Psoas muscle (tissue), 8 donors: ENCODE measurements around the gene CD69. TPM values are rescaled to one million over a fixed set of nuclear protein-coding genes. Genes with fewer than 3 reads are reported as not detected.

Experiments
- ATAC-seq, 4 donors: fragments of 200-7000 bp; cut with Tn5 transposase; one replicate each; pipeline ENCODE4 v1.9.1; 2020; ENCODE audit warnings: moderate library complexity in 3 of 4, mild to moderate bottlenecking in 2 of 4
- DNase-seq, 2 donors: peaks; one replicate each; pipeline ENCODE4 v3.0.0-alpha.2; 2020
- H3K27ac ChIP-seq: fragments of 200-600 bp; one replicate; pipeline ENCODE4 v1.8.0; 2022
- H3K27me3 ChIP-seq, 3 donors: fragments of 200-600 bp in 1 of 3; one replicate each; pipeline versions ENCODE4 v1.6.1 to v1.8.0; 2013 to 2022; ENCODE audit warnings: low read length in 2 of 3, mild to moderate bottlenecking in 2 of 3, moderate library complexity in 1 of 3; ENCODE audit not compliant: insufficient read depth in 3 of 3
- H3K36me3 ChIP-seq, 2 donors: fragments of 200-600 bp in 1 of 2; one replicate each; pipeline versions ENCODE4 v1.6.1 to v1.8.0; 2013 to 2022; ENCODE audit warnings: low read depth in 1 of 2, mild to moderate bottlenecking in 1 of 2, moderate library complexity in 1 of 2; ENCODE audit not compliant: insufficient read depth in 1 of 2
- H3K4me1 ChIP-seq: fragments of 200-600 bp; one replicate; pipeline ENCODE4 v1.8.0; 2022
- H3K4me3 ChIP-seq: fragments of 200-600 bp; one replicate; pipeline ENCODE4 v1.8.0; 2022; ENCODE audit warnings: mild to moderate bottlenecking
- H3K9me3 ChIP-seq: fragments of 200-600 bp; one replicate; pipeline ENCODE4 v1.8.0; 2022
- WGBS, 3 donors: extraction: QIAGEN DNeasy Blood & Tissue Kit; methylation state at CpG; one replicate each; pipeline versions ENCODE4 v1.1.6 to v1.1.7; 2013; 5-methylcytosine and 5-hydroxymethylcytosine counted together
- intact Hi-C, 2 donors: fragments of 100-400 bp; cut with DNase I; formaldehyde crosslinking; loops; one replicate each; pipeline versions ENCODE4 v1.11.0 to v1.14.2; 2022
- polyA plus RNA-seq, 3 donors: library from polyadenylated mRNA; stranded (reverse); fragments of 200-250 nt; gene quantifications; one replicate each; pipeline ENCODE4 v1.2.3, GENCODE V29; 2013
- total RNA-seq, 4 donors: library from RNA; stranded (reverse); fragmentation: NEBNext Ultra II Directional in 2 of 4; extraction: Animal tissue kit (Norgen Biotek cat#: 25700) in 2 of 4; gene quantifications; one replicate each; pipeline versions ENCODE4 v1.2.1 to v1.2.4, GENCODE V29; 2021 to 2023
- TF ChIP-seq, protein P1 (sequence below): fragments of 200-600 bp; IDR thresholded peaks from one replicate; pipeline ENCODE4 v1.8.0; 2022; ENCODE audit warnings: antibody characterized with exemption
- donor health status: healthy with polysubstance abuse.
- donor health status: DM: no; HTN: no; CAD: no; lungs with moderate emphysema.
- donor health status: Bipolar disorder and iron deficiency.
- donor health status: healthy.
- donor health status: DM: yes; HTN: yes; CAD: no.
- donor health status: DM: no; HTN: no; CAD: no.
- donor health status: DM: no; HTN: no; CAD: no.
- donor health status: DM: yes; HTN: yes; CAD: no.

CD69 gene
- total and polyA plus RNA-seq, 7 donors: 0.13 to 1.1 (median 0.49) TPM

DNA sequence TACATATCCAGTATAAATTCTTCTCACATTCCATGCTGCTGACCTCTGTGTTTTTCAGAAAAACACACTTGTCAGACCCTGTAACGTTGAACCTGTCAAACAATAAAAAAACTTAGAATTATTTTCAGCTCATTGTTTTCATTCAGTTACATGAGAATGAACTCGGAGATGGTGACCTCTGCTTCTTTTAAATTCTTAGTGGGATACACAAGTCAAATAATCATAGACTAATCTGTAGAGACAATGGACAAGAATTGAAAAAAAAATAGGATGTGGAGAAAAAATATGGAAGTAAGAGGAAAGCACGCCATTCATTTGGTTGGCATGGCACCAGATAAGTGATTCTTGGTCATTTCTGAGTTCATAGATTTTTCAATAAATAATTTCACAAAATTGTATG is 7.2 kb downstream of the CD69 start:
- intact Hi-C loops: loop anchor here in 1 of 2 donors (5.0 kb wide), 1 partner anchor 44 kb away; no protein-coding TSS in a partner anchor
- no peak for ATAC-seq
- no peak for DNase-seq
- WGBS, 3 donors: 34 to 55% (median 38%) methylated on average over 3 of the region's 3 CpGs
- Histone ChIP-seq H3K27ac (no peak overlapping the region), H3K4me1 (peaks cover 6% of the 10 kb centered on the region), H3K27me3 (no peaks in the 10 kb centered on the region), H3K4me3 (no peak overlapping the region), H3K36me3 (no peaks in the 10 kb centered on the region), H3K9me3 (no peaks in the 10 kb centered on the region)
- TF ChIP-seq, protein P1, sequence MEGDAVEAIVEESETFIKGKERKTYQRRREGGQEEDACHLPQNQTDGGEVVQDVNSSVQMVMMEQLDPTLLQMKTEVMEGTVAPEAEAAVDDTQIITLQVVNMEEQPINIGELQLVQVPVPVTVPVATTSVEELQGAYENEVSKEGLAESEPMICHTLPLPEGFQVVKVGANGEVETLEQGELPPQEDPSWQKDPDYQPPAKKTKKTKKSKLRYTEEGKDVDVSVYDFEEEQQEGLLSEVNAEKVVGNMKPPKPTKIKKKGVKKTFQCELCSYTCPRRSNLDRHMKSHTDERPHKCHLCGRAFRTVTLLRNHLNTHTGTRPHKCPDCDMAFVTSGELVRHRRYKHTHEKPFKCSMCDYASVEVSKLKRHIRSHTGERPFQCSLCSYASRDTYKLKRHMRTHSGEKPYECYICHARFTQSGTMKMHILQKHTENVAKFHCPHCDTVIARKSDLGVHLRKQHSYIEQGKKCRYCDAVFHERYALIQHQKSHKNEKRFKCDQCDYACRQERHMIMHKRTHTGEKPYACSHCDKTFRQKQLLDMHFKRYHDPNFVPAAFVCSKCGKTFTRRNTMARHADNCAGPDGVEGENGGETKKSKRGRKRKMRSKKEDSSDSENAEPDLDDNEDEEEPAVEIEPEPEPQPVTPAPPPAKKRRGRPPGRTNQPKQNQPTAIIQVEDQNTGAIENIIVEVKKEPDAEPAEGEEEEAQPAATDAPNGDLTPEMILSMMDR: no peak

DNA sequence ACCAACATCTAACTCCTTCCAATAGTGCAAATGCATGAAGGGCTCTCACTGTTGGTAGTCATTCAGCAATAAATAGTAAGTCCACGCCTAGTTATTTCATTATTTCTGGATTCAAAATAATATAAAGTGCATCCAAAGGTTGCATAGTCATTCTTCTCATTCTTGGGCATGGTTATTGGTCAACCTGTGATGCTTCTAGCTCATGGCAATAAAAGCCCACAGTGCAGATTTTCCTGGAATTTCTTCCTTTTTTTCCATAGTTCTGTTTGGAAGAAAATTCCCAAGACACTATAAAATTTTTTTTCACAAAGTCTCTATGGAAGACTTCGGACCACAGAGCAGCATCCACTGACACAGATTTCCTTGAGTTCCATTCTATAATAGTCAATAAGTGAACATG is 7.6 kb downstream of the CD69 start:
- H3K4me1 ChIP-seq: peaks cover 6% of the 10 kb centered on the region
- no peaks in the 10 kb centered on the region for H3K9me3 ChIP-seq
- intact Hi-C loops: loop anchor here in 1 of 2 donors (5.0 kb wide), 1 partner anchor 44 kb away; no protein-coding TSS in a partner anchor
- ATAC-seq: no peak
- no peak overlapping the region for H3K4me3 ChIP-seq
- no peak overlapping the region for H3K27ac ChIP-seq
- TF ChIP-seq, protein P1: no peak
- no peaks in the 10 kb centered on the region for H3K36me3 ChIP-seq
- DNase-seq: no peak
- WGBS, 3 donors: 35 to 74% (median 46%) methylated on average over 2 of the region's 2 CpGs
- H3K27me3 ChIP-seq: no peaks in the 10 kb centered on the region

DNA sequence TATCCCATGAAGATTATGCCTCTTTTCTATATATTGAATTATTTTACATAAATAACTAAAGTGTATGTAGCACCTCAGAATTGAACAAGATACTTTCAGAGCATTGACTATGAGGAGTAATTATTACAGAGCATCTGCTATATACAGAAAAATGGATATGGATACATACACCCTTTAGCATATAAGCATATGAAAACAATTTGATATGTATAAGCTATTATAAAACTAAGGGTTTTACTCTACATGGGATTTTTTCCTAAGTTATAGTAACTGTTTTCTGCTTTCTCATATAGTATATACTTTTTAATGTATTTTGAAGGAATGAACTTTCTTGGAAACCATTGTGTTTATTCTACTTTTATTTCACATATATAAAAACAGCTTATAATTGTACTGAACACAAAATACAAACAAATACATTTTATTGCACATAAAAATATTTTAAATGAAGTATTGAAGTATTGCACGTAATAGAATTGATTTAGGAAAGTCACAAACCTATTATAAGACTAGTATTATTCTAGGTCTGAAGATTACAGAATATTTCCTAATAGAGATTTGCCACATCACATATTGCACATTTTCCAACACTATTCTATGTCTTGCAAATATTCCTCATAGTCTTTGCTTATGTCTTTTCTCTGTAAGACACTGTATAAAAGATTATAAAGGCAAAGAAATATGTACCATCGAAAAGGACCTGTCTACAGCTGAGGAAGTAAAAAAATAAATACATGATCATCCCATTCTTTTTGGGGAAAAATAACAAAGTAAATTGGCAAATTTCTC is 8.4 kb downstream of the CD69 start:
- TF ChIP-seq, protein P1: no peak
- Histone ChIP-seq H3K27ac (no peak overlapping the region), H3K4me3 (no peak overlapping the region), H3K4me1 (peaks cover 6% of the 10 kb centered on the region), H3K36me3 (no peaks in the 10 kb centered on the region), H3K9me3 (no peaks in the 10 kb centered on the region), H3K27me3 (no peaks in the 10 kb centered on the region)
- 91 to 94% (median 92%) methylated on average over 2 of the region's 2 CpGs for WGBS, 3 donors
- DNase-seq: no peak
- no peak for ATAC-seq
- intact Hi-C loops: loop anchor here in 1 of 2 donors (5.0 kb wide), 1 partner anchor 45 kb away; no protein-coding TSS in a partner anchor

DNA sequence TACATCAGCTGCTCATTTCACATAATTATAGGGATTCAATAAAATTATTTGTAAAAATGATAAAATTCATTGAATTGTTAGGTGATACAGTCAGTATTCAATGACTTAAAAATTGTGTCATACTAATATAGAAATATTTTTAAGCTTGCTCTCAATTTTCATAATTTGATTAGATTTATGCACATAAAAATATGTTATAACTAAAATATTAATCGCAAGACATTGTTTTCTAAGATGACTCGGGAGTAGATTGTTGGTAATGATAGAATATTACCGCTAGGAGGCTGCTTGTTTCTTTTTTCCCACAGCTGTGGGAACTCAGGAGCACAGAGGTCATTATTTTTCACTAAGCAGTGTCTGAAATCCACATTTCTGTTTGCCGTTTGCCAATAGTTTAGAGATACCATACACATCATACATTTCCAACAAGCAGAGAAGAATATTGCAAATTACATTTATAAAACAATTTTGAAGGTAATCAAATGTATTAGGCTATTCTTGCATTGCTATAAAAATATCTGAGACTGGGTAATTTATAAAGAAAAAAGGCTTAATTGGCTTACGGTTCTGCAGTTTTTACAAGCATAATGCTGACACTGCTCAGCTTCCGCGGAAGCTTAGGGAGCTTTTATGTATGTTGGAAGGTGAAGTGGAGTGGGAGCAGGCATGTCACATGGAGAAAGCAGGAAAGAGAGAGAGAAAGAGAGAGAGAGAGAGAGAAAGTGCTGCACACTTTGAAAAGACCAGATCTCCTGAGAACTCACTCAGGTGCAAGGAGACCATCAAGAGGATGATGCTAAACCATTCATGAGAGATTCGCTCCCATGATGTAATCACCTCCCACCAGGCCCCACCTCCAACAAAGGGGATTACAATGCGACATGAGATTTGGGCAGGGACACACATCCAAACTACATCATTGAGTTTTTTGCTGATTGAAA is 9.2 kb downstream of the CD69 start:
- H3K9me3 ChIP-seq: no peaks in the 10 kb centered on the region
- no peaks in the 10 kb centered on the region for H3K36me3 ChIP-seq
- intact Hi-C loops: loop anchor here (2.0 to 5.0 kb wide), 3 partner anchors 46 to 175 kb away; no protein-coding TSS in a partner anchor
- peak in 2 of 4 donors; percentile 71 to 87 for ATAC-seq
- no peak for DNase-seq
- peaks cover 6% of the 10 kb centered on the region for H3K4me1 ChIP-seq
- no peaks in the 10 kb centered on the region for H3K27me3 ChIP-seq
- TF ChIP-seq, protein P1: peak; percentile 15
- H3K4me3 ChIP-seq: peak overlapping the region; percentile 47
- WGBS, 3 donors: 46 to 49% (median 48%) methylated on average over 9 of the region's 9 CpGs
- H3K27ac ChIP-seq: no peak overlapping the region
